HG03521 (cell line): Measurements from ENCODE around the gene RASGEF1B.
"Not testable (repeated sequence)": the region's sequence is repeated elsewhere in the genome, so short reads cannot be mapped to it uniquely, and the experiment has no call there.

Experiments
- ATAC-seq: cut with Tn5 transposase; IDR thresholded peaks from one replicate; pipeline ENCODE4 v1.9.1; 2021; ENCODE audit warnings: mild to moderate bottlenecking, moderate library complexity; ENCODE audit not compliant: unreplicated experiment

RASGEF1B gene

GRCh38 chr4:81436096-81436495, 35.6 kb downstream of the RASGEF1B start:
- no peak for ATAC-seq

DNA sequence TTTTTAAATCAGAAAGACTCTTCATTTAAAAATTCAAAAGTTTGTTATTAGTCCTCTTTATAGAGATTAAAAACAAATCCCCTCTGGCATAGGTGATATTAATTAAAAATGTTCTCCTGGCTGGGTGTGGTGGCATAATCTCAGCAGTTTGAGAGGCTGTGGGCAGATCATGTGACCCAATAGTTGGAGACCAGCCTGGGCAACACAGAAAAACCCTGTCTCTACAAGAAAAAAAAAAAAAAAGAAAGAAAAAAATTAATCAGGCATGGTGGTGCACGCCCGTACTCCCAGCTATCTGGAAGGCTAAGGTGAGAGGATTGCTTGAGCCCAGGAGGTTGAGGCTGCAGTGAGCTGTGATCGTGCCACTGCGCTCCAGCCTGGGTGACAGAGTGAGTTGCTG, 38.9 kb downstream of the RASGEF1B start:
- ATAC-seq, result no peak

GRCh38 chr4:81431971-81432370, 39.7 kb downstream of the RASGEF1B start:
- ATAC-seq, result no peak

- no peak for ATAC-seq
Measured at GRCh38 chr4:81429607-81430006, 42.1 kb downstream of the RASGEF1B start.

DNA sequence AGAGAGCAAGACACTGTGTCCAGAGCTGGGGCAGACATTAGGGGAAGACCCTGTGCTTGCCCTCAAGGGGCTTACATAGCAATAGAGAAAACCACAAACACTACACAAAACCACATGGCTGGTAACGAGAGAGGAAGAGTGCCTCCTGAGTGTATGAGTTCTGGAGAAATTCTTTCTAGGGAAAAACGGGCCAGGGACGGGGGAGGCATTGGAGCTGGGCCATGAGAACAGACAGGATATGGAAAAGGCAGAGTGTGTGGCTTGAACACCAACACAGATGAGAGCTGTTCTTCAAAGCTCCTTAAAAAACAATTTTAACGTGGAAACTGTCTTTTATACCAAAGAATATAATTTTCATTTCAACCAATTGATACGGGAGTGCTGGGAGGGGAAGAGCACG, 42.7 kb downstream of the RASGEF1B start:
- no peak for ATAC-seq

DNA sequence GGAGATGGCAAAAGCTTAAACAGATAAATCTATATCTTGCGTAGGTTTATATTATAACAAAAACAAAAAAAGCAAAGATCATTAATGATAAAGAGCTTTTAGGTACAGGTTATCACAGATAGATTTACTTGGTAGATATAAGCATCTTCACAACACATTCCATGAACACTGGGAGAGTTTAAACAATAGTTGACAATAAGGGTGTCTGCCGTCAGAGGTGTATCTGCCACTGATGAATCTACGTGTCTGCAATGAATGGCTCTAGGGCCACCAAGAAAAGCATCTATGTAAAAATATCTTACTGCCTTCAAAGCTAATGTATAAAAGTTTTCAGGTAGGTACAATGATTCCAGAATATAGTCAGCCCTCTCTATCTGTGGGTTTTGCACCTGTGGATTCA, 43.7 kb downstream of the RASGEF1B start:
- ATAC-seq, result no peak

DNA sequence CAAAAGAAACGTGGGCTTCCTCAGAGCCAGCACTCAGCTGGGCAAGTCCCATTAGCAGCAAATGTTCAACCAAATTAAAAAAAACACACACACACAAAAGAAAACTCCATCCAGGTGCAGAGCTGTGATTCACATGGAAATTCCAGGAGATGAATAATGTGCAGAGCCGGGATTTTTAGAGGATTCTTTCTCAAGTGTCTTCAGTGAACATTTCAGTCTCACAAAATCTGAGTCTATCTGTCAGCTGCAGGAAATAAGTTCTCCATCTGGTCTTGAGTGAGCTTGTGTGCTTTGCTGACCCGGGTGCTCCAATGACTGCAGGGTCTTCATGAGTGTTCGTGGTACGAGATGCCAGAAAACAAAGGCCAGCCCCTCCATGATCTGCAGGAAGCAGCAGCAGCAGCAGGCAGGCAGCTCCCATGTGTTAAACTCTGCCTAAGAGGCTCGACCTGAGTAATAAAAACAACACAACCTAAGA, 44.3 kb downstream of the RASGEF1B start:
- ATAC-seq, result no peak

DNA sequence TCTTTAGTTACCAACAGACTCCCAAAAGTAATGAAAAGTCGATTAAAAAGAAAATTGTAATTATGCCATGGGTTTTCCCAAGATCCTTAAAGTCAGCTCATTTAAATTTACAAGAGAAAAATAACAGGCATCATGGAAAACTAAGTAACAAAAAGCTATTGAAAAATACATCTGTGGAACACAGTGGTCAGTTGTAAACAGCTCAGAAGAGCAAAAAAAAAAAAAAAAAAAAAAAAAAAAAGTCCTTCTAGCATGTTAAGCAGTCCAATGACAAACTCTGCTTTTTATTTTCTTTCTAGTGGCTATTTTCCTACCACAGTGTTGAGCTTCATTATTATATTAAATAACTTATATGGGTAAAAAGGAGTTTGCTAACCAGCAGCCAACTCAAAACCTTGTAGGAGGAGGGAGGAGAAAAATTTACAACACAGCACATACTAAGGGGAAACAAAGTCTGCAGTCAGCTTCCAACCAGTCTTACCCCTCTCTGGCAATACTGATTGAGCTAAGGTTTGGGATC, 44.9 kb downstream of the RASGEF1B start:
- no peak for ATAC-seq

DNA sequence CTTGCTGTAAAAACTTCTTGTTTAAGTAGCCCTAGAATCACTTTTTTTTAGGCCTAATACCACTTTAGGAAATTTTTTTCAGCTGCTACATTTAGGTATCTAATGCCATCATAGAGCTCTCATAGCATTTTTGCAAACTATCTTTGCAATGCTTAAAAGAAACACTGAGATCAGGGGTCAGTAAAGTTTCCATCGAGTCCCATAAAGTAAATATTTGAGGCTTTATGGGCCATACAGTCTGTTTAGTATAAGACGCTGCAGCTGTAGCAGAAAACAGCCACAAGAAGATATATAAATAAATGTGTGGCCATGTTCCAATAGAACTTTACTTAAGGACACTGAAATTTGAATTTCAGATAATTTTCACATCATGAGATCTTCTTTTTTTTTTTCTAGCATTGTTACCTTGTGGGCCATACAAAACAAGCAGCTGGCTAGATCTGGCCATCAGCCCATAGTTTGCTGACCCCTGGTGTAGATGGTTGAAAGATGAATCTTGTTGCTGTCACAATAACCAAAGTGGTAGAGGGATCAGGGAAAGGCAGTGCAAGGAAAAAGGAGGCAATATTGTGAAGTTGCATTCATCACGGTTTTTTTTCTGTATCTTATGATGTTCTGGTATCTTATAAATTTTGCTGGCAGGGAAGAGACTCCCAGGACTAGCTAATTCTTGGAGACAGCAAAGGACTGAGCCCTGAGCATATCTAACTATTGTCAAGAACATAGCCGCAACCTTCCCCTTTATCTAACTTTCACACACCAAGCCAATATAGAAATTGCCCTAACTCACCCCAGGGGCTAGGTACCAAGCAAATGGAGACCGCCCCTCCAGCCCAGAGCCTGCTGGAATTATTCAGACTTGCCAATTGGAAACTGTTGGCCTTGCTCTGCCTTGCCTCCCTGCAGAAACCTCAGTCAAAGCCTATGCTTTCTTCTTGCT, 46.6 kb downstream of the RASGEF1B start:
- no peak for ATAC-seq

- ATAC-seq, result no peak
Measured at GRCh38 chr4:81424336-81424735, 47.4 kb downstream of the RASGEF1B start.

DNA sequence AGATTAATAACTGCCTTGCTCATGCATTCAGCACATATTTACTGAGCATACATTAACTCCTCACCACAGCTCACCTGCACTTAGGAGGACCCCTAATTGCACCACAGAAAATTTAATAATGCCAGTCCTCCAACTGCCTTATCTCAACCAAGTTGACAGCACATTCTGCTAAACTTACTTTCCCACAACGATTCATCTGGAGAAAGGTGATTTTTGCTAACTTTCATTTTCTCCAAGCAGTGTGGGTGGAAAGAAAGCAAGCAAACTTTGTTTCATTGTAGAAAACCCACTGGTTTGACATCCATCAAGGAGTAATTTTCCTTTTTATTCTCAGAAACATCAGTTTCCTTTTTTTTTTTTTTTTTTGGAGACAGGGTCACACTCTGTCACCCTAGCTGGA, 49.1 kb downstream of the RASGEF1B start:
- no peak for ATAC-seq

DNA sequence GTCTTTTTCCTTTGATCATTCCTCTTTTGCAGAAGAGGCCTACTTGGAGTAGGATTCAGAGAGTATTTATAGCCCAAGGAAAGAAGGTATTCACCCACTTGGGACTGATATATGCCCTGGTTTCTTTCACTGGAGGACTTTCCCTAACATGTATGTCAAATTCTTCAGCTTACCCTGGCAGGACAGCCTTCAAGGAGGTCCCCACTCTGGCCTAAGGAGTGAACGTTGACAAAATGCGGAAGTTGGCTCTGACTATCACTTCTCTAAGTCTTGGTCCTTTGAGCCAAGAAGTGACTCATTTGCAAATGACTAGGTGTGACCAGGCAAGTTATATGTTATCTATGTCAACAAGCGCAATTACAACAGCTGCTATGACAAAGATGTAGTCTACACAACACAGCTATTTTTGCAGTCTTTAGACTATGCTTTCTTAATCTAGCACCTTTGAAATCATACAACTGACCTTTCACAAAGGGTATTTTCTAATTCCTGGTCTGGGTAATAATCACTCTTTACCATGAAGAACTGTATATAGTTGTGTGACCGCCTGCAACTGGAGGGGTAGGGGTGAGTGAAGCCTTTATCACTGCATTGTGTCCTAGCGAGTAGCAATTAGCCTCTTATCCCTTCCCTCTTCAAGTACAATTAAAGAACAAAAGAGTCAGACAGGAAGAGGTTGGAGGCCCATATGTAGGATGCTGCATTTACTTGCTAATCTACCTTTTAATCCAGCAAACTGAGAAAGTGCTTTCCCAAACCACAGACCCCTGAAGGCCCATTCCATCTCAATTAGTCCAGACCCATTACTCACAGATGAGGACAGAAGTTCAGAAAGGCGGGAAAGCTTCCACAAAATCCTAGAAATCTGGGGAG, 50.1 kb downstream of the RASGEF1B start:
- peak; percentile 96 for ATAC-seq

GRCh38 chr4:81418572-81418971, 53.1 kb downstream of the RASGEF1B start:
- no peak for ATAC-seq

DNA sequence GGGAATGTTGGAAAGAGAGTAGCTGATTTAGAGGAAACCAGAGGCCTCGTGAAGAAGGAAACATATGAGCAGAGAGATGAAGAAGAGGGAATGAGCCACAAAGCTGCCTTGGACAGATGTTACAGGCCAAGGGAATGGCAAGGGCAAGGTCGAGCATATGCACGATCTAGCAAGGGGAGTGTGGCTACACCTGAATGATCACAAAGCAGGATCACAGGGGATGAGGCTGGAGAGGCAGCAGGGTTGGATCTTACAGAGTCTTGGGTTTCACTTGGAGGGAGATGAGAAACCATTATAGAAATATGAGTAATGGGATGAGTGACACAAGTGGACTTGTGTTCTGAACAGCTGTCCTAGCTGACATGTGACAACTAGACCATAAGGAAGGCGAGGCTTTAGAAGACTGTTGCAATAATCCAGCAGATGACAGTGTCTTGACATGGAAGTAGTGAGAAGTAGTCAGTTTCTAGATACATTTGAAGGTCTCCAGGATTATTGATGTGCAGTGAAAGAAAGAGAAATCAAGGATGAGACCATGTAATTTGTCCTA, 58.7 kb downstream of the RASGEF1B start:
- no peak for ATAC-seq

- ATAC-seq, result no peak
Measured at GRCh38 chr4:81410680-81411079, 61.0 kb downstream of the RASGEF1B start.

- ATAC-seq, result no peak
Measured at GRCh38 chr4:81409836-81410235, 61.9 kb downstream of the RASGEF1B start.

GRCh38 chr4:81408341-81408740, 63.4 kb downstream of the RASGEF1B start:
- ATAC-seq, result no peak

- no peak for ATAC-seq
Measured at GRCh38 chr4:81407726-81408125, 64.0 kb downstream of the RASGEF1B start.

GRCh38 chr4:81406481-81406880, 65.2 kb downstream of the RASGEF1B start:
- ATAC-seq, result not testable (repeated sequence)

DNA sequence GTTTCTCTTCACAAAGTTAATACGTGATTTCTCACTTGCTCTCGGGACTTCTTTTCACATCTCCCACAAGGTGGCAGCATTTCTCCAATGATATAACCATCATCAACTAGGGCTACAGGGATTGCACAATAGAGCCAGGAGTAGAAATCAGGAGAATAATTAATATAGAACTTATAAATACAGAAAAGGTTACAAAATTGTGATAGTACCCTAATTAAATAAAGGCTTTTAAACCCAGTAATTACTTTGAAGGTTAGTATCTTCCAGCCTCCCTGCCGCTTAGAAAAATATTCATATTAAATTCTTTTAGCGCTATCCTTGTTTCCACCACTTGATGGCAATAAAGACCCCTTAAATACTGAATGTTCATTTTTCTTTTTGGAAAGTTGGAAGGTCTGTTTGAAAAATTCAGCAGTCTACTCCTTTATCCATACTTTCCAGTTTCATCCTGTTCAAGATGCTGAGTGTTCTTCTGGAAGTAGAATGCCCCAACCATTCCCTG, 65.8 kb downstream of the RASGEF1B start:
- peak; percentile 69 for ATAC-seq

DNA sequence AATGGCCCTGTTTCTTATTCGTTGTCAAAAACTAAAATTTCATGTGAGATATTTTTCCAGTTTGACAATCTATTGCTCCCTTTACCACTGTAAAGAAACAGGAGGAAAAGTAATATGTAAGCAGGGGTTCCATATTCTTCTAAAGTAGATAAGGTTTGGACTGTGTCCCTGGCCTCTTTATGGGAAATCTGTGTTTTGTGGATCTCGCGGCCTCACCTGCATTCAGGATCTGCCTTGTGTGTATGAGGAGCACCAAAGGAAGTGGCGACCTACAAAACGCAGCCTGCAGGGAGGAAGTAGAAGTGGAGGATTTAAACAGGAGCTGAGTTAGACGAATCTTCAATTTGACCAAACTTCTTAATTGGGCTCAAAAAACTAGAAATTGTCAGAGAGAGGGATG, 67.0 kb downstream of the RASGEF1B start:
- no peak for ATAC-seq
